Adrenal gland (tissue), 12 donors: ENCODE results near the gene OBSL1. TPM values are rescaled to one million over a fixed set of nuclear protein-coding genes. Genes with fewer than 3 reads are reported as not detected.

ENCODE experiments used
- DNase-seq, 7 donors: peaks; one replicate each; pipeline ENCODE4 v3.0.0-alpha.2; 2019 to 2020
- H3K27ac ChIP-seq, 5 donors: fragments of 200-600 bp; sonication (generic) in 4 of 5; 1 replicate in 3 of 5; 2 replicates in 2 of 5; pipeline versions ENCODE4 v1.5.1 to v1.8.0; 2016 to 2020; ENCODE audit warnings: mild to moderate bottlenecking in 1 of 5
- H3K27me3 ChIP-seq: fragments of 200-600 bp; 2 replicates; pipeline ENCODE4 v1.8.0; 2021
- H3K36me3 ChIP-seq, 2 donors: fragments of 200-600 bp; replicated peaks in 1 of 2; 1 replicate in 1 of 2; 2 replicates in 1 of 2; pipeline versions ENCODE4 v1.5.1 to v1.8.0; 2018 to 2022
- H3K4me1 ChIP-seq, 2 donors: fragments of 200-600 bp; replicated peaks in 1 of 2; 1 replicate in 1 of 2; 2 replicates in 1 of 2; pipeline versions ENCODE4 v1.5.1 to v1.8.0; 2018 to 2021
- H3K4me3 ChIP-seq, 4 donors: fragments of 200-600 bp; sonication (generic) in 3 of 4; one replicate each; pipeline ENCODE4 v1.5.1; 2016 to 2018
- H3K9me3 ChIP-seq, 3 donors: fragments of 200-600 bp; sonication (generic) in 1 of 3; replicated peaks in 1 of 3; 1 replicate in 2 of 3; 2 replicates in 1 of 3; pipeline versions ENCODE4 v1.5.1 to v1.8.0; 2016 to 2021
- POLR2A ChIP-seq, 2 donors: fragments of 450-650 bp; IDR thresholded peaks; one replicate each; pipeline ENCODE4 v1.6.1; 2017; ENCODE audit warnings: antibody characterized with exemption in 2 of 2, mild to moderate bottlenecking in 2 of 2, moderate library complexity in 1 of 2
- WGBS, 4 donors: extraction: QIAGEN DNeasy Blood & Tissue Kit in 2 of 4; methylation state at CpG; one replicate each; pipeline versions ENCODE4 v1.1.5 to v1.1.7; 2013 to 2017; 5-methylcytosine and 5-hydroxymethylcytosine counted together
- intact Hi-C, 2 donors: fragments of 100-400 bp; cut with DNase I; formaldehyde crosslinking; loops; one replicate each; pipeline versions ENCODE4 v1.14.1 to v1.15.0; 2022 to 2023
- polyA plus RNA-seq, 3 donors: library from polyadenylated mRNA; stranded (reverse); fragments of 200-250 nt in 2 of 3; fragments of 350-450 nt in 1 of 3; fragmentation: Illumina TruSeq in 1 of 3; extraction: RNeasy Lipid Tissue Mini Kit (QIAGEN cat#74804) in 1 of 3; gene quantifications; one replicate each; pipeline ENCODE4 v1.2.3, GENCODE V29; 2013 to 2014
- total RNA-seq, 9 donors: library from RNA; depleted of rRNA in 4 of 9; stranded (reverse); fragments of >200 nt in 4 of 9; fragments of 120-200 nt in 1 of 9; fragmentation: NEBNext Ultra II Directional in 1 of 9; extraction: Animal tissue kit (Norgen Biotek cat#: 25700) in 1 of 9; gene quantifications; one replicate each; pipeline versions ENCODE4 v1.1.0 to v1.2.4, GENCODE V29; 2013 to 2023
- TF ChIP-seq, protein P1 (sequence below), 6 experiments: fragments of 450-650 bp in 4 of 6; fragments of 200-600 bp in 2 of 6; sonication (generic) in 1 of 6; IDR thresholded peaks; 1 replicate in 5 of 6; 2 replicates in 1 of 6; pipeline versions ENCODE4 v1.5.1 to v1.8.0; 2016 to 2021; ENCODE audit warnings: antibody characterized with exemption in 6 of 6, mild to moderate bottlenecking in 2 of 6, moderate library complexity in 1 of 6
- donor health status: healthy with polysubstance abuse.
- donor health status: Bipolar disorder and iron deficiency.
- donor health status: DM: yes; HTN: yes; CAD: no.
- donor health status: DM: no; HTN: no; CAD: no.
- donor health status: DM: no; HTN: no; CAD: no.
- donor health status: DM: yes; HTN: yes; CAD: no.

The OBSL1 gene
- total and polyA plus RNA-seq, 12 donors, result 63.9 to 427 (median 181) TPM

DNA sequence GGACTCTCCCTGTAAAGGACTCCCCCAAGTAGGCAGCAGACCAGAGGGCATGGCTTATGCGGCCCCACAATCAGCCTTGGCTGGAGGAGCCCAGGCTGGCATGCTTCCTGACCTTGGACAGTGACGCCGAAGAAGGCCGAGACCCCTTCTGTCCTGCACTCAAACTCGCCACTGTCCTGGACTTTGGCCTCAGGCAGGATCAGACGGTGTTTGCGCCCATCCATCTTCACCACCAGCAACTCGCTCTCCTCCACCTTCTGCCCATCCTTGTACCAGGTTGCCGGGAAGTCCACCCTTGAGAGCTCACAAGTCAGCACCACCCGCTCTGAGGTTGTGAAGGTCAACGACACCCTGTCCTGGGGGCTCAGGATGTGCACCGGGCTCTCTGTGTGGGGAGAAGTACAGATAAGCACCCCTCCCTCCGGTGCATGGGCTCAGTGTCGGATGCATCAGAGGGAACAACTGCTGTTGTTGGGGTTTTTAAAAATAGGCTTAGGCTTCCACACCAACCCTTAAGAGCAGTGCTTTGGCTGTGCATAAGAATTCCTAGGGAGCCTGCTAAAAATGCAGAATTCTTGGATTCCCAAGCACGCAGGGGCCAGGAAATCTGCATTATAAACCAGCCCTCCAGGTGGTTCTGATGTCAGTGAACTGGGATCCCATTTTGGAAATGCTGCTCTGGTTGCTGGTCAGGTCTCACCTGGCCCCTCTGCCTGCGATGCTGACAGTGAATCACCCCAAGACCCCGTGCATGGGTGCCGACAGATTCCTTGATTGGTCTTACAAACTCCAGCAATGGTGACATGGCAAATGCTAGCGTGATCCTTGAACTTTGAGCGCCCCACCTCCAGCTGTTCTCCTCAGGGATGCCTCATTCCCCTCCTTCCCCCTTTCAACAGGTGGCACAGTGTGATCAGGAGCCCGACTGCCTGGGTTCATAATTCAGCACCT, 5.9 kb downstream of the OBSL1 start:
- peak in 2 of 7 donors; percentile 9 to 22 for DNase-seq
- Histone ChIP-seq H3K4me1 (peaks cover 5 to 10% of the 10 kb centered on the region in 2 donors), H3K27me3 (no peaks in the 10 kb centered on the region), H3K9me3 (no peaks in the 10 kb centered on the region), H3K36me3 (peaks cover 0 to 23% of the 10 kb centered on the region in 2 donors), H3K27ac (no peak overlapping the region), H3K4me3 (no peak overlapping the region)
- 70 to 84% (median 74%) methylated on average over 12 to 21 of the region's 21 CpGs for WGBS, 4 donors
- TF ChIP-seq, protein P1, sequence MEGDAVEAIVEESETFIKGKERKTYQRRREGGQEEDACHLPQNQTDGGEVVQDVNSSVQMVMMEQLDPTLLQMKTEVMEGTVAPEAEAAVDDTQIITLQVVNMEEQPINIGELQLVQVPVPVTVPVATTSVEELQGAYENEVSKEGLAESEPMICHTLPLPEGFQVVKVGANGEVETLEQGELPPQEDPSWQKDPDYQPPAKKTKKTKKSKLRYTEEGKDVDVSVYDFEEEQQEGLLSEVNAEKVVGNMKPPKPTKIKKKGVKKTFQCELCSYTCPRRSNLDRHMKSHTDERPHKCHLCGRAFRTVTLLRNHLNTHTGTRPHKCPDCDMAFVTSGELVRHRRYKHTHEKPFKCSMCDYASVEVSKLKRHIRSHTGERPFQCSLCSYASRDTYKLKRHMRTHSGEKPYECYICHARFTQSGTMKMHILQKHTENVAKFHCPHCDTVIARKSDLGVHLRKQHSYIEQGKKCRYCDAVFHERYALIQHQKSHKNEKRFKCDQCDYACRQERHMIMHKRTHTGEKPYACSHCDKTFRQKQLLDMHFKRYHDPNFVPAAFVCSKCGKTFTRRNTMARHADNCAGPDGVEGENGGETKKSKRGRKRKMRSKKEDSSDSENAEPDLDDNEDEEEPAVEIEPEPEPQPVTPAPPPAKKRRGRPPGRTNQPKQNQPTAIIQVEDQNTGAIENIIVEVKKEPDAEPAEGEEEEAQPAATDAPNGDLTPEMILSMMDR (IDR thresholded peaks at IDR 0.05), result no peak
- TF ChIP-seq POLR2A (IDR thresholded peaks at IDR 0.05), result no peak
- intact Hi-C loops, result no loop called here

DNA sequence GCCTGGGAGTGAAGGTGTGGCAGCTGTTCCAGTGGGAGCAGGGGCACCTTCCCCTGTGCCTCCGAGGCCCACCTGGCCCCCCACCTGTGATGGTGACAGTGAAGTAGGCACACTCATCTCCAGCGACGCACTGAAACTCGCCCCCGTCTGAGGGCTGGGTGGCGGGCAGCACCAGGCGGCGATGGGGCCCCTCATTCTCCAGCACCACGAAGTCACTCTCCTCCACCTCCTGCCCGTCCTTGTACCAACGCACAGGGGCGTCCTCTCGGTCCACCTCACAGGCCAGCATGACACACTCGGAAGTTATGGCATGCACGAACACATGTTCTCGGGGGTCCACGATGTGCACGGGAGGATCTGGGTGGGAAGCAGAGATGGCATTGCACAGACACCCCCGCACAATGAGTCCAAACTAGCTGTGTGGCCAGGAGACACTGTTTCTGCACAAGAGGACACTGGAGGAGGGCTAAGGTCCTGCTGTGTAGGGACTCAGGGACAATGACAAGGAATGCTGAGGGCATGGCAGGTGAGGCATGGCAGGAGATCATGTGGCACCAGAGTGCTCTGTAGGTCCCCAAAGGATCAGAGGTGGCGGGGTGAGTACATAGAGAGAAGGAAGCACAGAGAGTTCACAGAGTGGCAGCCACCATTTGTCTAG, 7.9 kb downstream of the OBSL1 start:
- 89 to 95% (median 92%) methylated on average over 6 to 20 of the region's 20 CpGs for WGBS, 4 donors
- Histone ChIP-seq H3K27ac (no peak overlapping the region), H3K4me3 (no peak overlapping the region), H3K36me3 (peaks cover 0 to 23% of the 10 kb centered on the region in 2 donors), H3K4me1 (no peaks in the 10 kb centered on the region), H3K27me3 (no peaks in the 10 kb centered on the region), H3K9me3 (no peaks in the 10 kb centered on the region)
- intact Hi-C loops, result no loop called here
- DNase-seq, result peak in 2 of 7 donors; percentile 14 to 19
- TF ChIP-seq POLR2A (IDR thresholded peaks at IDR 0.05), result no peak
- TF ChIP-seq, protein P1 (IDR thresholded peaks at IDR 0.05), result no peak

DNA sequence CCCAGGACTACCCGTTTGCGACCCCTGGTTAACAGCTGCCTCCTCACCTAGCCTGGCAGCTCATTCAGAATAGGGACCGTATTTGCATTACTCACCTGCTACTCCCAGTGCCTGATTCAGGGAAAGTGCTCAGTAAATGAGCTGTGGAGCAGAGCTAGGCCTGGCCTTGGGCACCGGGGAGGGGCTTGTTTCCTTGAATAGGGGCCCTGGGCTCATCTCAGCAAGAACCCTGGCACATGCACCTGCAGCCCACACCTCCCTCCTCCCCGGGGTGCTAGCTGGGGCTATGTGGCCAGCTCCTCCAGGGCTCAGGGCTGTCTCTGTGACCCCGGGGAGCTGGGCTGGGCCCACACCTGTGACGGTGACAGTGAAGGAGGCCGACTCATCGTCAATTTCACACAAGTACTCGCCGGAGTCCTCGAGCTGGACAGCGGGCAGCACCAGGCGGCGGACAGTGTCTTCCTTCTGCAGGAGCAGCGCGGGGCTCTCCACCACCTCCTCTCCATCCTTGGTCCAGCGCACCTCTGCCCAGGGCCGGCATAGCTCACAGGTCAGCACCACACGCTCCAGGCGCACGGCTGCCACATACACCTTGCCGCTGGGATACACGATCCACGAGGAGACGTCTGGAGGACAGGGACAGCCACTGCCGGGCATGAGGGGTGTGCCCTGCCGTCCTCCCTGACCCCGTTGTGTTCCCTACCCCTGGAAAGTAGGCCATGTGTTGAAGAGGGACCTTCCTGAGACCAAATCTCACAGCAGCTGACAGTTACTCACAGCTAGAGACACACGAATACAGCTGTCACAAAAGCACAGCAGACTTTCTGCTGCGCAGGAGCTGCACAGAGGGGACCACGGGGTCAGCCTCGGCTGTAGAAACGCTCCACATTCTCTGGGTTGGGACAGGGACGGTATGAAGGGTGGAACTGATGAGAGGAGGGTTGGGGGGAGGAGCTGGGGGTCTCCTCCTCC, 9.0 kb downstream of the OBSL1 start:
- intact Hi-C loops, result no loop called here
- 65 to 77% (median 75%) methylated on average over 16 to 35 of the region's 35 CpGs for WGBS, 4 donors
- Histone ChIP-seq H3K4me1 (no peaks in the 10 kb centered on the region), H3K9me3 (no peaks in the 10 kb centered on the region), H3K36me3 (peaks cover 0 to 15% of the 10 kb centered on the region in 2 donors), H3K4me3 (no peak overlapping the region), H3K27ac (no peak overlapping the region), H3K27me3 (no peaks in the 10 kb centered on the region)
- TF ChIP-seq, protein P1 (IDR thresholded peaks at IDR 0.05), result no peak
- DNase-seq, result peak in 2 of 7 donors; percentile 15 to 20
